ENCODE results near the gene HOXC10.
A peak's percentile ranks its signal among the peaks of the same experiment; 100 is the strongest.

- no peak for TF ChIP-seq POLR2A (IDR thresholded peaks at IDR 0.05; ENCODE audit: control extremely low read depth in 1 of 2, low read depth in 2 of 2, low read length in 2 of 2)
- no peak for TF ChIP-seq TAF1 (IDR thresholded peaks at IDR 0.05; ENCODE audit: low read depth, low read length)
- no peak for TF ChIP-seq GABPA (IDR thresholded peaks at IDR 0.05; ENCODE audit: borderline replicate concordance, insufficient read depth, low read length)
- no peak for TF ChIP-seq CREB1 (IDR thresholded peaks at IDR 0.05)
- TF ChIP-seq TCF12 (IDR thresholded peaks at IDR 0.05; ENCODE audit: low read depth, low read length) = peak; percentile 28; the same call in 1 of the 2 replicates
- no peak for TF ChIP-seq EZH2 (IDR thresholded peaks at IDR 0.05; ENCODE audit: low read depth, low read length, severe bottlenecking)
- no peak for TF ChIP-seq SRF (IDR thresholded peaks at IDR 0.05; ENCODE audit: low read depth, low read length)
- no peak for TF ChIP-seq CTCF (IDR thresholded peaks at IDR 0.05; ENCODE audit: control extremely low read depth in 1 of 3, insufficient read depth in 1 of 3, low read depth in 1 of 3, low read length in 3 of 3)
- no peak for TF ChIP-seq SP4 (IDR thresholded peaks at IDR 0.05; ENCODE audit: low read length)
- no peak for TF ChIP-seq KDM1A (IDR thresholded peaks at IDR 0.05; ENCODE audit: borderline replicate concordance, low read length)
- TF ChIP-seq POLR2AphosphoS5 (IDR thresholded peaks at IDR 0.05; ENCODE audit: low read depth, low read length) = no peak
- no peak for TF ChIP-seq CHD2 (IDR thresholded peaks at IDR 0.05; ENCODE audit: low read length)
Measured at GRCh38 chr12:53966085-53966384, 18.9 kb upstream of the HOXC10 start.
